Osteocyte (in vitro differentiated cells): Measurements from ENCODE around the gene CBLN3. TPM values are rescaled to one million over a fixed set of nuclear protein-coding genes. Genes with fewer than 3 reads are reported as not detected.
A peak's percentile ranks its signal among the peaks of the same experiment; 100 is the strongest.

Source experiments
- DNase-seq: peaks from one replicate; pipeline ENCODE4 v3.0.0; 2021; ENCODE audit warnings: mixed read lengths; ENCODE audit not compliant: unreplicated experiment; ENCODE audit errors: extremely low spot score
- H3K27ac Mint-ChIP-seq: one replicate; pipeline ENCODE4 v1.8.0; 2021; ENCODE audit warnings: mild to moderate bottlenecking, mixed read lengths; ENCODE audit not compliant: unreplicated experiment
- H3K27me3 Mint-ChIP-seq: one replicate; pipeline ENCODE4 v1.8.0; 2021; ENCODE audit warnings: mixed read lengths; ENCODE audit not compliant: unreplicated experiment
- H3K36me3 Mint-ChIP-seq: one replicate; pipeline ENCODE4 v1.8.0; 2021; ENCODE audit warnings: mixed read lengths; ENCODE audit not compliant: unreplicated experiment
- H3K4me1 Mint-ChIP-seq: one replicate; pipeline ENCODE4 v1.8.0; 2021; ENCODE audit warnings: mixed read lengths; ENCODE audit not compliant: unreplicated experiment
- H3K4me3 Mint-ChIP-seq: one replicate; pipeline ENCODE4 v1.8.0; 2021; ENCODE audit warnings: mild to moderate bottlenecking, moderate library complexity, mixed read lengths; ENCODE audit not compliant: unreplicated experiment
- H3K9me3 Mint-ChIP-seq: one replicate; pipeline ENCODE4 v1.8.0; 2021; ENCODE audit warnings: mixed read lengths; ENCODE audit not compliant: unreplicated experiment
- CTCF ChIP-seq: fragments of 200-600 bp; sonication (generic); IDR thresholded peaks from 2 replicates; pipeline ENCODE4 v1.5.0; 2021; ENCODE audit warnings: antibody characterized with exemption, mild to moderate bottlenecking, moderate library complexity
- total RNA-seq: library from RNA; stranded (reverse); gene quantifications from 2 replicates; pipeline ENCODE4 v1.2.1, GENCODE V29; 2021

Gene CBLN3
- total RNA-seq, 1 donor from 2014 or later, result 5.5 TPM

GRCh38 chr14:24426912-24427536 is 2.4 kb downstream of the CBLN3 start:
- no peak for TF ChIP-seq CTCF
- Mint-ChIP-seq H3K4me1 (peaks cover 36% of the 10 kb centered on the region), H3K4me3 (no peak overlapping the region), H3K27me3 (no peaks in the 10 kb centered on the region), H3K27ac (peak overlapping the region; percentile 66), H3K36me3 (peaks cover 3% of the 10 kb centered on the region), H3K9me3 (peaks cover 4% of the 10 kb centered on the region)
- no peak for DNase-seq

- Mint-ChIP-seq H3K27ac (peak overlapping the region; percentile 83), H3K4me3 (no peak overlapping the region), H3K9me3 (peaks cover 4% of the 10 kb centered on the region), H3K4me1 (peaks cover 29% of the 10 kb centered on the region), H3K27me3 (no peaks in the 10 kb centered on the region), H3K36me3 (no peaks in the 10 kb centered on the region)
- DNase-seq, result no peak
- TF ChIP-seq CTCF, result no peak
Observed at GRCh38 chr14:24426150-24426911, 3.1 kb downstream of the CBLN3 start.

- no peak for DNase-seq
- no peaks in the 10 kb centered on the region for H3K36me3 Mint-ChIP-seq
- H3K4me3 Mint-ChIP-seq, result no peak overlapping the region
- TF ChIP-seq CTCF, result no peak
- H3K9me3 Mint-ChIP-seq, result peaks cover 4% of the 10 kb centered on the region
- H3K27me3 Mint-ChIP-seq, result no peaks in the 10 kb centered on the region
- H3K4me1 Mint-ChIP-seq, result peaks cover 25% of the 10 kb centered on the region
- H3K27ac Mint-ChIP-seq, result peak overlapping the region; percentile 83
Observed at GRCh38 chr14:24425704-24426103, 3.8 kb downstream of the CBLN3 start.

GRCh38 chr14:24422694-24423601 is 6.5 kb downstream of the CBLN3 start:
- H3K27ac Mint-ChIP-seq, result no peak overlapping the region
- no peaks in the 10 kb centered on the region for H3K36me3 Mint-ChIP-seq
- H3K4me3 Mint-ChIP-seq, result no peak overlapping the region
- no peak for TF ChIP-seq CTCF
- peaks cover 4% of the 10 kb centered on the region for H3K9me3 Mint-ChIP-seq
- peak; percentile 49 for DNase-seq
- H3K4me1 Mint-ChIP-seq, result peaks cover 16% of the 10 kb centered on the region
- peaks cover 6% of the 10 kb centered on the region for H3K27me3 Mint-ChIP-seq
